Nucleus accumbens (tissue), 56 donors: ENCODE data around the gene PTPRA.

Experiments used
- DNase-seq, 56 donors: peaks; one replicate each; lab custom pipeline; 2025; lab: John Stamatoyannopoulos, UW

The PTPRA gene

DNA sequence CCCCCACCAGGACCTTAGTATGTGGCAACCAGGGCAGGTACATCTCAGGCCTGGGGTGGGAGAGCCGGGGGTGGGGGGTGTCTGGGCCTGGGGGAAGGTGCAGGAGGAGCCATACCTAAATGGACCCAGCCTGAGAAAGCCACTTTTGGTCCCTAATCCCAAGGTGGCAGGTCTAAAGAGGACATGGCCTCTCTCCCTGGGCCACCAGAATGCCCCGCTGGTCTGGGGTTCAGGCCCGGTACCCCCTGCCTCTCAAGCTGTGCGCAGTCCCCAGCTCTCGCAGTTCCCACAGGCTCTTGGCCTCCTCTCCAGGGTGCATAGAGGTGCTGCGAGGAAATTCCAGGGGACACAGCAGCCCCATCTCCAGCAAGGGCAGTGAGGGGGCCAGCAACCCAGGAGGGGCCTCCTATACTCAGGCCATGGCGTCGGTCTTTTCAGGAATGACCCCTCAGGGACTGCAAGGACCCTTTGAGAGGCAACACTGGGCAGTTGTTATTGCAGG lies 212.3 kb downstream of the PTPRA start:
- DNase-seq, result no peak

DNA sequence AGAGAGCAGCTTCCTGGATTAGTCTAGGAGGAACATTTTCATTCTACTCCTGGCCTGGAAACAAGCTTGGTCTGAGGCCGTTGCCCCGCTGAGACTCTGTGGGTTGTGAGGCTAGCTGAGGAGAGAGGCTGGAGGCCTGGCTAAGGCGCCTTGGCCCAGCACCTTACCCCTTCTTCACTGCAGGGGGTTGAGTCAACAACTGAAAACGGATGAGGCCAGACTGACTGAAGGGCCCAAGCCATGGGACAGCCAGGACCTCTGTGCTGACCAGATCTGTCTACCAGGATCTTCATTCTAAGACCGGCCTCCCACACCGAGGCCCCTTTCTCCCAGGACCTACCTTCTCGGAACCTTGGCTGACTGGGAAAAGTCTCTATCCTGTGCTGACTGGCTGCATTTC lies 214.8 kb downstream of the PTPRA start:
- no peak for DNase-seq
